NCI-H128 (cell line): ENCODE data around the gene TAX1BP3.

Experiments
- DNase-seq: peaks from one replicate; lab custom pipeline; 2025; ENCODE audit not compliant: unreplicated experiment; lab: John Stamatoyannopoulos, UW

Gene TAX1BP3

DNA sequence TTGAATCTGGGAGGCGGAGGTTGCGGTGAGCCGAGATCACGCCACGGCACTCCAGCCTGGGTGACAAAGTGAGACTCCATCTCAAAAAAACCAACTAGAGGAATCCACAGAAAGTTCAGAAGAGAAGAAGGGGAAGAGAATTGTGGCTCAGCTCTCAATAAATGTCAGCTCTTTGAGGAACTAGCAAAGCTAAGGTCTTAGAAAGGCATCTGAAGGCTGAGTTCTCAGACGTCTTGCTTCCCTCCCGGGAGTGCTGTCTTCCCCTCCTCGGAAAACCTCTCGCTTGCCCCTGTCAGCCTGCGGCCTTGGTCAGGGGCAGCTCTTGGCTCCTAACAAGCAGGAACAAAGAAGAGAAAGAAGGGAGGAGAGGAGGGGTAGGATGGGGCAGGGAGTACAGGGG, 37.6 kb downstream of the TAX1BP3 start:
- no peak for DNase-seq

DNA sequence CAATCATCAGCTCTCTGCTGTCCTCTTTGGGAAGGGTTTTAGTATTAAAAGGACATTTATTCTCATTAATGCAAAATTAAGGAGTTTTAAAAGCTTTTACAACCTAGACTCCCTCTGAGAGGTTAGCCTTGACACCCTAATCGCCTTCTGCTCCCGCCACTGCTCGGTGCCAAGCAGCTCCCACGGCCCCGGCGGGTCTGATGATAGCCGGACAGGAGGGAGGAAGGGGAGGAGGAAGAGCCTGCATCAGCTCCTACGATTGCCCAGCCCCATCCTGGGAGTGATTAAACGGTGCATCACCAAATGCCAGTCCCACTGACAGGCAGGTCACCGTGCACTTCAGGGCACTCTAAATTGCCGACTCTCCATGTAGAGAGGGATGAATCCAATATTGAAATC, 40.6 kb downstream of the TAX1BP3 start:
- no peak for DNase-seq

- DNase-seq = no peak
Observed at GRCh38 chr17:3626831-3627768, 41.3 kb downstream of the TAX1BP3 start.

DNA sequence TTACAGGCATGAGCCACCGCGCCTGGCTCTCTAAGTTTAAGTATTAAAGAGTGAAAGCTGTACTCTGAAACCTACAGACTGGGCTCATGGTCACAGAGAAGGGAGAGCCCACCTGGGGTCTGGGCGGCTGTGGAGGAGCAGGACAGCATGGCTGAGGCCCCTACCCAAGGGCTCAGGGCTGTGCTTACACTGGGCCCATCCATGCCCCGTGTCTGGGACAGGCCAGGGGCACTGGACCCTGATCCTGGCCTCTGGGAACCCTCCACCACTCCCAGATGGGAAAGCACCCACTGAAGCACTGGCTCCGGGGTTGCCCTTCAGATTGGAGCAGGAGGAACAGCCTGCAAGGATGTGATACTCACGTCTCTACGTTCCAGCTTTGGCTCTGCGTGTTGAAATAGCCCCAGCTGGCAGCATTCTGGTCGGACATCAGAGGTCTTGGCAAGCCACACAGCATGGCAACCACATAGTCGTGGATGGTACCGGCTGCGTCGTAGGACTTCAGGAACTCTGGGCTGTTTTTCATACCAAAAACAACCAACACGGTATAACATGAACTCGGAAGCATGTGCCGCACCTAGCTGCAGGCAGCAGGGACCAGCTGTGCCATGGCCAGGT, 45.3 kb downstream of the TAX1BP3 start:
- no peak for DNase-seq

DNA sequence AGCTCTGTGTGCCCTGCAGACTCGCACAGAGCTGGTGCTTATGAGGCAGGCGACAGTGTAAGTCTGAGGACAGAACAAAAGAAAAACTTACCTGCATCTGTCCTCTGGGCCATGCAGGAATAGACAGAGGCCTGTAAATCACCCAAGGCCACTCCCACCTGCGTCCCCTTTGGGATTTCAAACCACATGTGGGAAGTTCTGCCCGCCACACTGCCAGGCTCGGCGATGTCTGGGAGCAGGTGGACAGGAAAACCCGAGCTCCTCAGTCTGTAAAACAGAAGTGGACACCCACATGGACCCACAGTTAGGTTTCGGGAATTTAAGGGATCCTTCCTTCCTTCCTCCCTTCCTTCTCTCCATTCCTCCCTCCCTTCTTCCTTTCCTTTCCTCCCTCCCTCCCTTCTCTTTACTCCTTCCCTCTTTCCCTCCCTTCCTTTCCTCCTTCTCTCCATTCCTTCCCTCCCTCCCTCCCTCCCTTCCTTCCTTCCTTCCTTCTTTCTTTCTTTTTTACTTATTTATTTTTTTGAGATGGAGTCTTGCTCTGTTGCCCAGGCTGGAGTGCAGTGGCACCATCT, 47.1 kb downstream of the TAX1BP3 start:
- no peak for DNase-seq

DNA sequence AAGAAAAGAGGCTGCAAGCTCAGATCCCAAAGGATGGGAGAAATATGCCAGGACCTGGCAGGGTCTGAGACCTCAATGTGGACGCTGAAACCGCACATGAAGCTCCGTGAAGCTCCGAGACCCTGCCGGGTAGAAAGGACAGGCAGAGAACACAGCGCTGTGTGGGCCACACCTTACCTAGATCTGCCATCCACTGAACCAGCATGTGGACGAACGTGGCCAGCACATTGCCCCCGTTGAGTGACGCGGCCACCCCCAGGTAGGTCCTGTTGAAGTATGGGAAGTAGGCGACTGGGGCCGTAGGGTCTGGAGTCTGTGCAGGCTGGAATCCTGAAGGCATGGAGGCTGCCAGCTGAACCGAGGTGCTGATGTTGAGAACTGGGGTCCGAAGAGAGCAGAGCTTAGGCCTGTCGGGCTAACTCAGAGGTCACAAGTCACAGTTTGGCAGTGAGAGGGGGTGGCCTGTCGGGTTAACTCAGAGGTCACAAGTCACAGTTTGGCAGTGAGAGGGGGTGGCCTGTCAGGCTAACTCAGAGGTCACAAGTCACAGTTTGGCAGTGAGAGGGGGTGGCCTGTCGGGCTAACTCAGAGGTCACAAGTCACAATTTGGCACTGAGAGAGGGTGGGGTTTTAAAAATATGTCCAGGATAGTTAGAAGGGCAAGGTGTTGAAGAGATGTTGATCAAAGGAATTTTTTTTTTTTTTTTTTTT, 53.1 kb downstream of the TAX1BP3 start:
- no peak for DNase-seq

- DNase-seq = no peak
Observed at GRCh38 chr17:3613124-3613523, 55.3 kb downstream of the TAX1BP3 start.
